T-cell (primary cell): ENCODE measurements around the gene PRMT2. TPM values are rescaled to one million over a fixed set of nuclear protein-coding genes. Genes with fewer than 3 reads are reported as not detected.

Experiments
- ATAC-seq, 4 experiments: fragments of 200-7000 bp in 3 of 4; fragments of 150-1000 bp in 1 of 4; cut with Tn5 transposase; replicated peaks in 1 of 4; 1 replicate in 3 of 4; 2 replicates in 1 of 4; pipeline ENCODE4 v1.10.0; 2021; ENCODE audit warnings: moderate library complexity in 3 of 4, mild to moderate bottlenecking in 2 of 4, moderate number of reproducible peaks in 1 of 4
- CTCF ChIA-PET, 2 donors: fragments of 300-600 bp; sonication (Branson Sonifier 250); formaldehyde crosslinking; loops; one replicate each; lab custom pipeline; 2022; ENCODE audit warnings: antibody characterized with exemption in 2 of 2; lab: Charles Lee
- POLR2A ChIA-PET, 2 donors: fragments of 300-600 bp; sonication (Branson Sonifier 250); formaldehyde crosslinking; loops; one replicate each; lab custom pipeline; 2022; ENCODE audit warnings: antibody characterized with exemption in 2 of 2; lab: Charles Lee
- DNase-seq, 35 experiments: peaks; one replicate each; pipeline versions ENCODE4 v3.0.0 to v3.0.0-alpha.2; 2013 to 2023
- H3K27ac ChIP-seq: one replicate; pipeline ENCODE4 v1.5.1; 2013; ENCODE audit warnings: low read length
- H3K27me3 ChIP-seq, 2 experiments: replicated peaks in 1 of 2; 1 replicate in 1 of 2; 2 replicates in 1 of 2; pipeline versions ENCODE4 v1.6.1 to v1.7.0; 2013; ENCODE audit warnings: low read length in 1 of 2, mixed read lengths in 1 of 2; ENCODE audit not compliant: control insufficient read depth in 2 of 2, insufficient read depth in 2 of 2; ENCODE audit errors: extremely low read depth in 1 of 2
- H3K36me3 ChIP-seq, 2 donors: 1 replicate in 1 of 2; 2 replicates in 1 of 2; pipeline versions ENCODE4 v1.6.1 to v1.7.0; 2013; ENCODE audit warnings: low read length in 1 of 2; ENCODE audit not compliant: control insufficient read depth in 2 of 2, insufficient read depth in 1 of 2; ENCODE audit errors: extremely low read depth in 1 of 2
- H3K4me1 ChIP-seq, 2 experiments: 1 replicate in 1 of 2; 2 replicates in 1 of 2; pipeline versions ENCODE4 v1.6.1 to v1.7.0; 2013; ENCODE audit warnings: low read length in 2 of 2, mixed read lengths in 1 of 2; ENCODE audit not compliant: insufficient read depth in 2 of 2, control insufficient read depth in 1 of 2; ENCODE audit errors: extremely low read depth in 1 of 2
- H3K4me3 ChIP-seq, 2 donors: 1 replicate in 1 of 2; 2 replicates in 1 of 2; pipeline versions ENCODE4 v1.5.1 to v1.7.0; 2013; ENCODE audit warnings: mild to moderate bottlenecking in 2 of 2, low read length in 1 of 2, moderate library complexity in 1 of 2; ENCODE audit not compliant: control insufficient read depth in 1 of 2; ENCODE audit errors: extremely low read depth in 1 of 2
- H3K9me3 ChIP-seq: 2 replicates; pipeline ENCODE4 v1.7.0; 2013
- H3K27ac Mint-ChIP-seq, 2 donors: one replicate each; pipeline ENCODE4 v1.8.0; 2020 to 2021; ENCODE audit warnings: mild to moderate bottlenecking in 2 of 2, mixed read lengths in 2 of 2
- H3K27me3 Mint-ChIP-seq, 2 donors: one replicate each; pipeline ENCODE4 v1.8.0; 2021 to 2022; ENCODE audit warnings: mixed read lengths in 2 of 2
- H3K36me3 Mint-ChIP-seq: one replicate; pipeline ENCODE4 v1.8.0; 2021; ENCODE audit warnings: mixed read lengths
- H3K4me1 Mint-ChIP-seq, 3 donors: one replicate each; pipeline ENCODE4 v1.8.0; 2020 to 2022; ENCODE audit warnings: mixed read lengths in 3 of 3, mild to moderate bottlenecking in 1 of 3
- H3K4me3 Mint-ChIP-seq, 3 donors: one replicate each; pipeline ENCODE4 v1.8.0; 2020 to 2022; ENCODE audit warnings: mild to moderate bottlenecking in 3 of 3, mixed read lengths in 3 of 3, moderate library complexity in 3 of 3
- H3K9me3 Mint-ChIP-seq, 3 donors: one replicate each; pipeline ENCODE4 v1.8.0; 2020 to 2022; ENCODE audit warnings: mixed read lengths in 3 of 3
- WGBS: methylation state at CpG from one replicate; pipeline ENCODE4 v1.1.5; 2013; ENCODE audit warnings: missing lambda C conversion rate; ENCODE audit not compliant: insufficient coverage; 5-methylcytosine and 5-hydroxymethylcytosine counted together
- total RNA-seq, 35 experiments: library from RNA in 6 of 35; stranded (reverse) in 6 of 35; fragments of 120-200 nt in 1 of 35; gene quantifications; one replicate each; pipeline versions ENCODE4 v1.2.1 to v1.2.4 and lab custom pipeline; 2013 to 2026

Gene PRMT2
- total RNA-seq, 5 donors from 2014 or later (not counting 1 experiment from before 2014, with no cell fraction given), result 145 to 258 (median 205) TPM

DNA sequence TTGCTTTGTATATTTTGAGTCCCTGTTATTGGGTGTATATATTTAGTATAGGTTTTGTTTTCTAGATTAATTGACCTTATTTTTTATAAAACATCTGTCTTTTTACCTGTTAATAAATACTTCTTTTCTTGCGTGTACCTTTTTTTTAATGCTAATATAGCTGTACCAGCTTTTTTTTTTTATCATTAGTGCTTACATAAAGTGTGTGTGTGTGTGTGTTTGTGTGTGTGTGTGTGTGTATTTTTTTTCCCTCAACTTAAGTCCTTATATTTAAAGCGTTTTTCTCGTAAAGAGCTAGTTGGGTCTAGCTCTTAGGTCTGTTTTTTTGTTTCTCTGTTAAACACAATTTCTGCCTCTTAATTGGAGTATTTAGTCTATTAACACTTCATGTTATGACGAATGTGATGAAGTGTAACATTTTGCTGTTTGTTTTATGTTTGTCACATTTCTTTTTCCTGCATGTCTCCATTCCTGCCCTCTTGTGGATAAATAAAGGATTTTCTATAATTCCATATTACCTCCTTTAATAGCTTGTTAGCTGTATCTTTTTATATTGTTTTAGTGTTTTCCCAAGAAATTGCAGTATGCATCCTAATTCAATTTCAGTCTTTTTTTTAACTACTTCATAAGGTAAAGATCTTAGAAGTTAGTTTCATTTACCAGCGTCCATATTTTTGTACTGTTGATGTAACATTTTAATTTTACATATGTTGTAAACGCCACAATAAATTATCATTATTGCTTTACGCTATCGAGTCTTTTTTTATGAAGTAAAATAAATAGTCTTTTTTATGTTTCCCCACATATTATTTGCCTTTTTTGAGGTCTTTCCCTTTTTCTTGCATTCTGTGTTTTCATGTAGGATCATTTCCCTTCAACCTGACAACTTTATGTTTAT, 4.3 kb downstream of the PRMT2 start:
- Mint-ChIP-seq H3K4me1 (peaks cover 62 to 70% (median 63%) of the 10 kb centered on the region in 3 donors), H3K36me3 (peaks cover 40% of the 10 kb centered on the region), H3K27ac (peak overlapping the region; percentile 56 to 82), H3K27me3 (no peaks in the 10 kb centered on the region), H3K4me3 (peak overlapping the region; percentile 79 to 100 (median 95)), H3K9me3 (no peaks in the 10 kb centered on the region)
- no peaks in the 10 kb centered on the region for H3K27me3 ChIP-seq
- WGBS, result no CpG with 5 or more reads among the region's 8 CpGs
- peaks cover 23 to 27% of the 10 kb centered on the region in 2 experiments for H3K4me1 ChIP-seq
- no peak for ATAC-seq
- ChIA-PET CTCF (interaction anchor here (0.6 to 2.4 kb wide), 15 partner anchors 18 to 496 kb away, joined by 3 to 25 read pairs (median 4); partner anchors contain the start of gene DIP2A (in 1 of the 2)), POLR2A (interaction anchor here (0.6 kb wide), 3 partner anchors 18 to 264 kb away, joined by 3 to 4 read pairs (median 3); no protein-coding TSS in a partner anchor)
- H3K36me3 ChIP-seq, result peaks cover 14 to 46% of the 10 kb centered on the region in 2 donors
- no peak overlapping the region for H3K4me3 ChIP-seq
- DNase-seq, result peak in 1 of 35 experiments; percentile 56
- no peaks in the 10 kb centered on the region for H3K9me3 ChIP-seq
- H3K27ac ChIP-seq, result no peak overlapping the region

DNA sequence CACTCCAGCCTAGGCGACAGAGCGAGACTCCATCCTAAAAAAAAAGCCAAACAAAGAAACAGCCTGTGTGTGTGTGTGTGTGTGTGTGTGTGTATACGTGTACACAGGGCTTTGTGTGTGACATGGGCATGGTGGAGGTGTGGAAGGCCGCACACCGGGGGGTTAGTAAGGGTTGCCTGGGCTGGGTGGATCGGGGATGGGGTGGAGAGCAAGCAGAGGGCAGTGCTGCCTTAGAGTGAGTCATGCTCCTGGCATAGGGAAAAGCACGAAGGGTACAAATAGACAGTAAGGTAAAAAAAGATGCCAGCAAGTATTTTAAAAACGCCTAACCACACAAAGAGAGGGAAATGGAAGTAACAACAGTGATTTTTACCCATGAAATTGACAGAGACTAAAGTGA, 6.2 kb downstream of the PRMT2 start:
- Mint-ChIP-seq H3K9me3 (no peaks in the 10 kb centered on the region), H3K27ac (peak overlapping the region; percentile 9 to 49), H3K27me3 (no peaks in the 10 kb centered on the region), H3K4me3 (peak overlapping the region in 1 of 3 donors; percentile 28), H3K4me1 (peaks cover 63 to 74% (median 65%) of the 10 kb centered on the region in 3 donors), H3K36me3 (peaks cover 56% of the 10 kb centered on the region)
- WGBS, result 100% methylated on average over 4 of the region's 8 CpGs
- ChIA-PET CTCF (interaction anchor here in 1 of 2 donors (0.6 kb wide), 1 partner anchor 25 kb away, joined by 3 read pairs; no protein-coding TSS in a partner anchor), POLR2A (no interaction called here)
- H3K36me3 ChIP-seq, result peaks cover 15 to 66% of the 10 kb centered on the region in 2 donors
- H3K4me3 ChIP-seq, result no peak overlapping the region
- no peak for ATAC-seq
- H3K4me1 ChIP-seq, result peaks cover 20 to 21% of the 10 kb centered on the region in 2 experiments
- no peak for DNase-seq
- H3K27me3 ChIP-seq, result no peaks in the 10 kb centered on the region
- H3K27ac ChIP-seq, result no peak overlapping the region
- no peaks in the 10 kb centered on the region for H3K9me3 ChIP-seq

DNA sequence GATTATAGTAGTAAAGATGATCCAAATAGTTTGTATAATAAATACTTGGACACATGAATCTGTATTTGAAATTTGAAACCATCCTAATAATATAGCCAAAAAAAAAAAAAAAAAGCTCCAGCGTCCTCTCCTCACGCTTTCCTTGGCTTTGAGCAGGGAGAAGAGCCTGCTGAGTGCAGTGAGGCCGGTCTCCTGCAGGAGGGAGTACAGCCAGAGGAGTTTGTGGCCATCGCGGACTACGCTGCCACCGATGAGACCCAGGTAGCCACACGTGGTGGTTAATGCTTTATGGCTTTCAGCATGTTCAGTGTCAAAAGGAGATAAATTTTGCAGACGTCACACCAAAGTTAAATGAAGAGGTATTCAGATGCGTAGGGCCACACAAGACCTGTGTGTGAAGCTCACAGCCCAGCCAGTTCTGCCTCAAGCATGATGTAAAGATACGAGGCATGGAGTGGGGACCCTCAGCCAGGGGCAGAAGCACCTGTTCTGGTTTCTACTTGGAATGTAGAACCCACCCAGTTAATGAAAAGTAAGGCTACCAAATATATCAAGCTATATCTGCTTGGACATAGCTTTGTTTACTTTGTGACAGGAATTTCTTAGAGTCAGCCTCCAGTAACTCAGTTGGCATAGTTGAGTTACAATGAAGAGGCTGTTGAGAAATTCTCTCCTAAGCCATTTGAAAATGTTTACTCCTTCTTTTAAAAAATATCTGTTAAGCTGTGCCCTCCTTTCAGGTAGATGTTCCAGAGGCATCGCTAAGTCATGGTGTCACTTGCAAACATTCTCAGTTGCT, 8.1 kb downstream of the PRMT2 start:
- Mint-ChIP-seq H3K27me3 (no peaks in the 10 kb centered on the region), H3K9me3 (no peaks in the 10 kb centered on the region), H3K36me3 (peaks cover 64% of the 10 kb centered on the region), H3K27ac (no peak overlapping the region), H3K4me1 (peaks cover 60 to 71% (median 61%) of the 10 kb centered on the region in 3 donors), H3K4me3 (no peak overlapping the region)
- Histone ChIP-seq H3K27ac (no peak overlapping the region), H3K36me3 (peaks cover 21 to 78% of the 10 kb centered on the region in 2 donors), H3K4me1 (peaks cover 12 to 18% of the 10 kb centered on the region in 2 experiments), H3K4me3 (no peak overlapping the region), H3K27me3 (no peaks in the 10 kb centered on the region), H3K9me3 (no peaks in the 10 kb centered on the region)
- CTCF ChIA-PET, result no interaction called here
- no peak for DNase-seq
- 95% methylated on average over 8 of the region's 12 CpGs for WGBS
- POLR2A ChIA-PET, result interaction anchor here in 1 of 2 donors (0.6 kb wide), 1 partner anchor 114 kb away, joined by 4 read pairs; no protein-coding TSS in a partner anchor
- no peak for ATAC-seq

DNA sequence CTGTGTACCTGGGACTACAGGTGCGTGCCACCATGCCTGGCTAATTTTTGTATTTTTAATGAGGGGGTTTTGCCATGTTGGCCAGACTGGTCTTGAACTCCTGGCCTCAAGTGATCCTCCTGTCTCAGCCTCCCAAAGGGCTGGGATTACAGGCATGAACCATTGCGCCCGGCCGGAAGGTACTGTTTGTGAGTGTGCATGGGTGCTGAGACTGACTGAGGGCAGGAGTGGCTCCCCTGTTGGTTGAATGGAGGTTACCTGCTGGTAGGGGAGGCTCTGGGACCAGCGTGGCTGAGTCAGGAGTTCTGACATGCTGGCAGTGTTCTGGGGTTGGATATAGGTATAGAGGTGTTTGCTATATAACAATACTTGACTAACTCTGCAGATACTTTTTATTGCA, 10.4 kb downstream of the PRMT2 start:
- Histone ChIP-seq H3K27me3 (no peaks in the 10 kb centered on the region), H3K4me3 (no peak overlapping the region), H3K9me3 (no peaks in the 10 kb centered on the region), H3K36me3 (peaks cover 39 to 97% of the 10 kb centered on the region in 2 donors), H3K4me1 (peaks cover 0 to 33% of the 10 kb centered on the region in 2 experiments), H3K27ac (no peak overlapping the region)
- DNase-seq (no peak), ATAC-seq (no peak)
- H3K36me3 Mint-ChIP-seq, result peaks cover 74% of the 10 kb centered on the region
- H3K4me1 Mint-ChIP-seq, result peaks cover 50 to 63% (median 57%) of the 10 kb centered on the region in 3 donors
- peak overlapping the region in 1 of 2 donors; percentile 64 for H3K27ac Mint-ChIP-seq
- POLR2A ChIA-PET, result no interaction called here
- no peaks in the 10 kb centered on the region for H3K9me3 Mint-ChIP-seq
- no peaks in the 10 kb centered on the region for H3K27me3 Mint-ChIP-seq
- WGBS, result 100% methylated on average over 1 of the region's 5 CpGs
- H3K4me3 Mint-ChIP-seq, result no peak overlapping the region
- CTCF ChIA-PET, result interaction anchor here in 1 of 2 donors (0.7 kb wide), 1 partner anchor 170 kb away, joined by 3 read pairs; no protein-coding TSS in a partner anchor

DNA sequence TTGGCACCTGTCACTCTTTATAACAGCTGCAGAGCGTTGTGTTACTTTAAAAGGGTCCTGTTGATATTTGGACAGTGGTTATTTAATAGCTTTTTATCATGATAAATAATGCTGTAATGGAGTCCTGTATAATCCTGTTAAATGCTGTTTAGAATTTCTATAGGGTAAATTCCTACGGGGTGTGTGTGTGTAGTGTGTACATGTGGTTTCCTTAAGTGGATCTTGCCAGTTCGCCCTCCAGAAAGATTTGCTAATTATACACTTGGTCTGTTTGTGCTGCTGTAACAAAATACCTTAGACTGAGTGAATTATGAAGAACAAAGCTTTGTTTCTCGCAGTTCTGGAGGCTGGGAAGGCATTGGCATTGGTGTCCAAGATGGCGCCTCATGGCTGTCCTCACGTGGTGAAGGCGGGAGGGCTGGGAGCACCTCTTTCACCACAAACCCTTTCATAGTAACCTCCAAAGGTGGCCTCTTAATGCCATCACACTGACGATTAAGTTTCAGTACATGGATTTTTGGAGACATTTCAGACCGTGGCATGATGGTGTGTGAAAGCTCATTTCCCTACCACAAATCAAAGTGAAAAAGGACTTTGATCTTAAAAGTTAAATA, 11.2 kb downstream of the PRMT2 start:
- ChIA-PET POLR2A (interaction anchor here in 1 of 2 donors (0.6 to 0.9 kb wide), 2 partner anchors 88 to 127 kb away, joined by 3 read pairs; no protein-coding TSS in a partner anchor), CTCF (no interaction called here)
- no peak overlapping the region for H3K27ac ChIP-seq
- H3K9me3 ChIP-seq, result no peaks in the 10 kb centered on the region
- Mint-ChIP-seq H3K27ac (peak overlapping the region in 1 of 2 donors; percentile 64), H3K9me3 (no peaks in the 10 kb centered on the region), H3K4me3 (peak overlapping the region in 1 of 3 donors; percentile 42), H3K4me1 (peaks cover 42 to 58% (median 57%) of the 10 kb centered on the region in 3 donors), H3K36me3 (peaks cover 74% of the 10 kb centered on the region), H3K27me3 (no peaks in the 10 kb centered on the region)
- DNase-seq, result no peak
- peaks cover 0 to 34% of the 10 kb centered on the region in 2 experiments for H3K4me1 ChIP-seq
- no peaks in the 10 kb centered on the region for H3K27me3 ChIP-seq
- 88% methylated on average over 2 of the region's 9 CpGs for WGBS
- no peak overlapping the region for H3K4me3 ChIP-seq
- ATAC-seq, result no peak
- peaks cover 40 to 96% of the 10 kb centered on the region in 2 donors for H3K36me3 ChIP-seq
